ENCODE results near the gene LCP2.

The LCP2 gene

DNA sequence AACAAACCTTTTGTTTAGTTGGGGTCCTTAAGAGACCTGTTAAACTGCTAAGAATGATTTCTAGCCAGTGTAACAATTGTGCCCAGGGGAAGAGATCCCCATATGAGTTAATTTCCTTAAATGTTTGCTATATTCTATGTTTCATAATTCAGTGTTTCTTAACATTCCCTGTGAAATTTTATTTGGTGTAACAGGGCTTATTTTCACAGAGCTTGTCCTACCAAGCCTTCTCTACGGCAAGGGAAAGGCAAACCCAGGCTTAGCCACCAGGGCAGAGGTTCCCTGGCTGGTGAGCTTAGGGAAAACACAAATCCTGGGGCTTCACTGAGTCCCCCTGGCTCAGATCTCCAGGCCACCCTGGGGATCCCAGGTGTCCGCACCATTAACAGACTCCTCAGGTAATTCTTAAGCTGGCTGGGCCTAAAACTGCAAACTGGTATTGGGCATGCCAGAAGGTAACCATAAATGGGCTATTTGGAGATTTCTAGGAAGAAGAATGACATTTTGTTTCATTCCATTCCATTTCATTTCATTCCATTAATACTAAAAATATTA is 17.0 kb upstream of the LCP2 start:
- DNase-seq: no peak

DNA sequence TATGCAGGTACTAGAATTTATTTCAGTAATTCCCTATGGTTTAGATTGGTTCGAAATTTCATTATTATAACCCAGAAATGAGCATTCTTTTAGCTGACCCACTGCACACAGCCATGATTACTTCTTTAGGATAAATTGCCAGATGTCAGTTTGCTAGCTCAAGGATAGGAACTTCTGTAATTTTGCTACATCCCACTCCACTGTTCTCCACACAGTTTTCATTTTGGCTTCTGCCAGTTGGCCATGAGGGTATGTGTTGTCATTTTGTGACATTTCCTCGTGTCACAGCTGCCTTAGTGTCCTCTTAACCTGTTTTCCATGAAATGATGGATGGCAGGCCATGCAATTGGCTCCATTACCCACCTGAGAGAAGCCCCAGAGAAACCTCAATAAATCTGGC is 16.2 kb upstream of the LCP2 start:
- DNase-seq: no peak

DNA sequence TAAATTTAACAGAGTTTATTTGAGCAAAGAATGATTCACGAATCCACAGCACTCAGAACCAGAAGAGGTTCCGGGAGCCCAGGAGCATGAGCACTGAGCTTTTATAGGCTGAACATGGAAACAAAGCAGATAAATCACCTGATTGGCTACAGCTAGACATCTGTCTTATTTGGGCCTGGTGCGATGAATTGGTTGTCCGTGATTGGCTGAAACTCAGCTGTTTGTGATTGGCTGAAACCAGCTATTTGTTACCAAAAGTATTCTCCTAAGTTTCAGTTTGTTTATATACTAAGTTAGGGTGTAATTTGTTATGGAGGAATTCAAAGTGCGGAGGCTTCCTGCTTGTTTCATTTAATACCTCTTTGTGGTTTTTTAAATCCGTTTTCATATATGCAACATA is 15.8 kb upstream of the LCP2 start:
- DNase-seq: no peak

DNA sequence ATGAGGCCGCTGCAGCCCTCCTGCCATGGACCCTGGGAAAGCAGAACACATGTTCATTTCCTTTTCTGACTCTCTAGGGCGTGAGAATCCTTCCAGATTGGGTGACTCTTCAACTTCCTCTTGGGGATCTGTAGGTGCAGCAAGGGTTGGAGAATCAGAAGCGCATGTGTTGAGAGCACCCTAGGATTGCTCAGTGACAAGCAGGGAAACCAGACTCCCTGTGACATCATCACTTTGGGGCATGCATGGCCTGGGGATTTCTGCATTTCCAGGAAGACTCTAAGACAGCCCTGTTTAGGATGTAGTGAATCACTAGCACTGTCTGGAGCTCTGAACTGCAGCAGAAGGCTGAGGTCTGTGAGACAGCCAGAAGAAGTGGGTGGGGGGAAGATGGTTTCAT is 15.1 kb upstream of the LCP2 start:
- DNase-seq: no peak

DNA sequence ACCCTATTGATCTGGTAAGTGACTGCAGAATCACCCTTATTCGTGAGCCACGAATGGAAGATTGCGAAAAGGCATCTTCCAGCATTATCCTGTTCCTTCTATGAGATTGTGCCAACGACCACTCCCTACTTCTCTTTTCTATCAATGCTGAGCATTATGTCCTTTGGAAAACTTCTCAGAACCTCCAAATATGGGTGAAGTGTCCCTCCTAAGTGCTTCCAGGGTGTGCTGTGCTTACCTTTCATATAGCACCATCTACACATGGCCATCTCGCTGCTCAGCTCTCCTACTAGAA is 14.7 kb upstream of the LCP2 start:
- no peak for DNase-seq

DNA sequence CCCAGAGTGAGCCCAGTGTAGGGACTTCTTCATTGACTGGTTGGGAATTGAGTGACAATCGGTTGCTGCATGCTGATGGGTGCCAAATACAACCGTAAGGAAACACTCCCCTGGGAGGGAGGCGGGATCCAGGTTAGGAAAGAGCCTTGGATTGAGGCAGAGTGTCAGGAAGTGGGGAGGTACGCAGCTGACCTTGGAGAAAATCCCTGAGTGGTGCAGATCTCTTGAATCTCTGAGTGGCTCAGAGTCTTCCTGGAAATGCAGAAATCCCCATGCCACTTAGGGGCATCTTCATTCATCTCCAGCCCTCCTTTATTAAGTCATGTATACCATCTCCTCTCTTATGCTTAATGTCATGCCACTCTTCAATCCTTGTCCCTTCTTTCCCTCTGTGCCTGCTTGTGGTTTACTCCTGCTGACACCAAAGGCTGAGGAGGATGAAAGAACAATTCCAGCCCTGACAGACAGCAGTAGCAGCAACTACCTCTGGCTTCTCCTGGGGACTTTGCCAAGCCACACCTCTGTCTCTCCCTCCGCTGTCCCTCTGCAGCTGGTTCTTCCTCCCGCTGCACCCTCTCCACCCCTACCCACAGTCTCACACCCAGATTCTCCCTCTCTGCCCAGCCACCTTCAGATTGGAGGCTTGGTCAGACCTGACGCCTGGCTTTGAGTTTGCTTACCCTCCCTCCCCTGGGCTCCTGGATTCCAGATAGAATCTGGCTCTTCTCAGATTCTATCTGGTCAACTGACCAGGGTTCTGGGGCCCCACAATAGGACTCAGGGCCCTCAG is 14.1 kb upstream of the LCP2 start:
- DNase-seq: no peak

DNA sequence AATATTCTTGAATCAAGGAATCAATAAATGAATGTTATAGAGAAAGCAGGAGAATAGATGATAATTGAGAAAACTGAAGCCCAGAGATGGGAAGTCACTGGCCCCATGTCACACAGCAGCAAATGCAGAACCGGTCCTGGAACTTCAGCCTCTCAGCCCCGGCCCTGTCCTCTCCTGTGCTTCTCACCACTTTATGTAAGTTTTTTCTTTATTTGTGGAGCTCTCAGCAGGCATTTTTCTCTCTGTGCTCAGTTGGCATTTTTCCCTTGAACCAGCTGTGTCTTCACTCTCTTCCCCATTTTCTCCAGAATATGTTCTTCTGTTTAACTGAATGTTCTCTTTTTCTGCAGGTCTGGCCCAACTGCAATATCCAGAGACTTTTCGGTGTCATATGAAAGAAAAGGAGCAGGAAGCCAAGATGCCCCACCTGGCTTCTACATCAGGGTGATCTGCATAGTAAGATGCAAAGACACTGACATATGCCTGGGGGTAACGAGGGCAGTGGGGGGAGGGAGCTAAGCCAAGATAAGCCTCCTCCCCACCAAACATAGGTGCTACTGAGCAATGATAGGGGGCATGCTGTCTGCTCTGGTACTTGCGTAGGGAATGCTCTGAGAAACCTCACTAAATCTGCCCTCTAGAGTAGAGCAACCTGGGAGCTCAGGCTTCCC is 12.8 kb upstream of the LCP2 start:
- no peak for DNase-seq

DNA sequence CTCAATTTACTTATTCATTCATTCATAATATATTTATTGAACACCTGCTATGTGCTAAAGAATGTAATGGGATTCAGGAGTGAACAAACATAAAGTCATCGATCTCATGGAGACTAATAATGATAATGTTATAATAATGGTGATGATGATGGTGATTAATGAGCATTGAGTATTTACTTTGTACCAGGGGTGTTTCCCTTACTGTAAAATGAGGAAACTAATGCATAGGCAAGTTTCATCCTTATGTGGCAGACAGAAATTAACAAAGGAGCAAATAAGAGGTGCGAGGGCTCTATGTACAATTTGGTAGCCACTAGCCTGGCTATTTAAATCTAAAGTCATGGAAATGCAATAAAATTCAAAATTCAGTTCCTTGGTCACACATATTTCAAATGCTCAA is 11.1 kb upstream of the LCP2 start:
- no peak for DNase-seq

DNA sequence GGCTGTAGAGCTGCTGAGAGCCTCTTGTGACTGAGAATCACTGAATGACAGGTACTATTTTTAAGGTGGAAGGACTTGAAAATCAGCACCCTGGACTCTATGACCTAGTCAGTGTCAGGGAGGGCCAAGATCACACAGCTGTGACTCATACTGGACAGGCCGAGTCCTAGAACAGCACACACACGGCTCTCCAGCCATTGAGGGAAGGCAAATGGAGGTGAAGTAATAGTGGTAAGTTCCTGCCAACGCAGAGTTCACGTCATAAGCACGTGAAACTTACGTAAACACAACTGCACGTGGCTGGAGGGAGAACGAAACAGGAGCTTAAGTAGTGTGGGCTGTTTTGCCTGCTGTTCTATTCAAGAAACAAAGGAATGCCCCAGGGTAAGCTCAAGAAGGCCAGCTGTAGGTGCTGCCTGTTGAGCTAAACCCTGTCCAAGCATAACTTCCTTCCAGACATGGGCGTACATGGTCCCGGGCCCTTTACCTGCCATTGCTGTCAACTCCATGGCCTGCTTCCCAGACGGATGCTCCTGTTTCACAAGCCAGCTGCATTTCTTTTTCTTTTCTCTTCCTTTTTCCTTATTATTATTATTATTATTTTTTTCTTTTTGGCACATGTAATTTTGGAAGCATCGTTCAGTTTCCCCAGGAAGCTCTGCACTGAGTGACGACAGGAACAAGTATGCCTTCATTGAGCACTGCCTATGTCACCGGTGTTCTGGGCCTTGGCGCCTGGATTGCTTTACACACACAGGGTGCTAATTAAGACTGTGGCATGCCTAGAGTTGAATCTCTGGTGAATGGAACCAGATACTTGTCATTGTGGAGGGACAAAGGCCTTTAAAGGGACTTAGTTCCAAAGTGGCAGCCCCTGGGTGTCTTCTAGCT is 10.2 kb upstream of the LCP2 start:
- DNase-seq: no peak

DNA sequence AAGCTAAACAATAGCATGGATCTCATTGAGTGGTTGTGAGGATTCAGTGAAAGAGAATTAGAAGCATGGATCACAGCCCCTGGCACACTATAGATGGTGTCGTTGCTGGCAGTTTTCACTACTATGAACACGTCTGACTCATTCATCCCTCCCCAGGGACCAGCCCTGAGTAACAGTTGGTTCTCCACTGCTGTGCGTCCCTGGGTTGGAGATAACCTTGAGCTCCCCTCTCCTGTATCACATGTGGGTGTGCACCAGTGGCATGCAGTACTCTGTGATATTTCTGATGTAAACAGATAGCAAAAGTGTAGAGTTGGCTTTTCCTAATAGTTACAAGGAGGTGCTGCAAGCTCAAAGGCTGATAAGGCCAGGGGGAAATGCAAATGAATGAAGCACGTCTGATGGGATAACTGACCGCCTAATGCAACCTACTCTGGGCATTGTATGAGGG is 8.8 kb upstream of the LCP2 start:
- no peak for DNase-seq

DNA sequence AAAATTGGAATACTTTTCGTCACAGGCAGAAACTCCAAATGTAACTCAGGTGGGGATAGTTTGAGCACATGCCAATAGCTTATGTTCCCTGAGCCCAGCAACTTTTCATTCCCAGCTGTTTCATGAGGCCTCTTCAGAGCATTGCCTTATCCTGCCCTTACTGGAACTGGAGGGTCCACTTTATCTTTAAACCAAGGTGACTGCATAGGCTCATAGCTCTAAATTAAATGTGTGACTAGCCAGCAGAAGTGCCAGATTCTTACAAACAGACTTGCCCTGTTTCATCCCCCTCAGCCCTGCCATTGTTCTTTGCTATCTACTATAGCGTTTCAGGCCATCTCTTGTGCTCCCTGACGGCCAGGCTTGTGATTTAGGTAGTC is 8.1 kb upstream of the LCP2 start:
- DNase-seq: no peak

DNA sequence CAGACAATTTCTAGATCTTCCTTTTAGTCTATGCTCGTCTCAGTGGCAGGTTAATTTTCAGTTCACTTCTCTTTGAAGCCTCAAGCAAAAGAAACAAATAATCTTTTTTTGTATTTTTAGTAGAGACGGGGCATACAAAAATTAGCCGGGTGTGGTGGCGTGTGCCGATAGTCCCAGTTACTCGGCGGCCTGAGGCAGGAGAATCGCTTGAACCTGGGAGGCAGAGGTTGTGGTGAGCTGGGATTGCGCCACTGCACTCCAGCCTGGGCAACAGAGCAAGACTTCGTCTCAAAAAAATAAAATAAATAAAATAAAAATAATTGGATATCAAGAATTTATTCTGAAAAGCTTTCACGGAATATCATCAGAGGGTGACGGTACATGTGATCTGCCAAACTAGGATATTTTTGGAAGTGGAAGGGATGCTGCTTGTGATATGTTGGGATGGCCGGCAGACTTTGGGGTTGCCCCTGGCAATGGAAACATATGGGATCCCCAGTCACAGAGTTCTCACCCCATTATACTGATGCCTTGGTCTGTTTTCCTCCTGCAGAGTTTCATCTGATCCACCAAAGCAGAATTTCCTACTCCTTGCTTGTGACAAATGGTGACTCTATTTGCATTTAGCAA is 7.6 kb upstream of the LCP2 start:
- no peak for DNase-seq

DNA sequence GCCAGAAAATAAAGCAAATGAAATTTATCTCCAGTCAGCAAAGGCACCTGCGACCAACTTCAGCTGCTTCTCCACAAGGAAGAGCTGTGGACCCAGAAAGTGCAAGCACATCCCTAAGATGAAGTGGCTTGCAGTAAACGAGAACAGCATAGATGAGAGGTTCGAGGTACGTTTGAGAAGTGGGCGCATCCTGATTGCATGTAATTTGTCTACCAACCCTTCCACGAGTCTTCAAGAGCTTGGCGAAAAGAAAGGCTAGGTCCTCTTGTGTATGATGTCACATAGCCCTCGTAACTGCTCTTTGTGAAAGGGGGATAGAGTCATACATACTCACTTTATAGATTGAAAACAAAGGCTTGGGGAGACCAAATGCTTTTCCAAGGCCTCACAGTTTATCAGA is 6.0 kb upstream of the LCP2 start:
- no peak for DNase-seq

DNA sequence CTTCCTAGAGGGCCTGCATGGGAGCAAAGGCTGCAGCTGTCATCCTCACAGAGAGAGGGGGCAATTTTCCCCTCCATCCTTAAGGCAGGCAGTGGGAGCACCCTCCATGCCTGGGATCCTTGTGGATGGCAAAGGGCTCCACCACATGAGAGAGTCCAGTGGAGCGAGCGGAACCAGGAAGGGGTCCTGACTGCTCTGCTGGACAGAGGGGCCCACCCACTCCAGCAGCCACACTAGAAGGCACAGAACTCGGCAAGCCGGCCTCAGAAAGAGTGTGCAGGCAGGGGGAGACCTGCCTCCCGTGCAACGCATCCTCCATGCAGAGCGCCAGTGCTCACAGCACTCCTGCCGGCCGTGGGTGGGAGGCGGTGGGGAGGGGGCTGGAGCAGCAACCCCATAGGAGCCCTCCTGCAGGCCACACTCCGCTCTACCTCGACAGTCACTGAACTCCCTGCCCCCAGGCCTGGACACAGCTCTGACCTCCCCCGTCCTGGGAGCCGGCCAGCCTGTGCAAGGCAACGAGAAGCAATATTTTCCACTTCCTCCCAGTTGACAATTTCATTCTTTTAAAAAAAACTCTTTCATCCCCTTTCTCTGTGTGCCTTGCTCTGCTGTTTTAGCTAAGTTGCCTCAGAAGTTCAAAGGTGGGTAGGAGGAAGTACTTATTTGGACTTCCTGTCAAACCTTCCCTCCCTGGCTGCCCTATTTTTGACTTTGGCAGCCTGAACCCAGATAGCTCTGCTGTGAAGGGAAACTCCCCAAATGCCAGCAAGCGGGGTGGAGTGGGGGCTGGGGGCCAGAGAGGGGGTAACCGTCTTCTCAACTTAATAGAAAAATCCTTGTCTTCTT is 5.3 kb upstream of the LCP2 start:
- no peak for DNase-seq

DNA sequence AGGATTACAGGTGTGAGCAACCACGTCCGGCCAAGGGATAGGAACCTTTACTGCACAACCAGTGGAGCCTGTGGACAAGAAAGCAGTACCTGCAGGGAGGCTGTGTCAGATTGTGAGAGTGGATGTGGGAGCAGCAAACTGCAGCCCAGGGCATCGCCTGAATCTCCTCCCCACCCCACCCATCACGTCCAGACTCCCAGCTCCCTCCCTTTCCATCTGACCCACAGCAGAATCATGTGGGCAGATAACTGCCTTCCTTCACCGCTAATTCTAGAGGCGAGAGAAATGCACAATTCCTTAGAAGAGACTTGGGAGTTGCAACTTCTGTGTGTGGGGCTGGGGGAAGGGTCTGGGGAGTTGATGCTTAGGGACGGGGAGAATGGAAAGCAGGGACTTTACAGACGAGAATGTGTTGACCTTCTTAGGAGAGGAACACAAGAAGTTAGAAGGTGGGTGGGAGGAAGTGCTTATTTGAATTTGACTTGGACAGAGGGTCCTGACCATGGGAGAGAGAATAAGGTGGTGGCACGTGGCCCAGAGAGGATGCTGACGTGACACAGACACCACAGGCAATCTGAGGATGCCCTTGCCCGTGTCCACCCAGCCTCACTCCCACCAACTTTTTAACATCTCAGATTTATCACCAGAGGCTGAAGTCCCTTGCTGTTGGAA is 4.5 kb upstream of the LCP2 start:
- DNase-seq: no peak

DNA sequence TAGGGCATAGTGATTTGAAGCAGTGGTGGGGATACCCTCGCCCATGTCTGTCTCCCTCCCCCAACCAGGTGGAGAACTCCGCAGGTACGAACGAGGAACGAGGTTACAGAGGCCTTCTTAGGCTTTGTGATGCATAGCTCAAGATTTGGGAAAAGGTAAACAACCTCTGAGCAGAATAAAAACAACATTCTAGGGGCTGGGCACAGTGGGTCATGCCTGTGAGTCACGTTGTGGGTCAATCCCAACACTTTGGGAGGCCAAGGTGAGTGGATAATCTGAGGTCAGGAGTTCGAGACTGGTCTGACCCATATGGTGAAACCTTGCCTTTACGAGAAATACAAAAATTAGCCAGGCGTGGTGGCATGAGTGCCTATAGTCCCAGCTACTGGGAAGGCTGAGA is 3.6 kb upstream of the LCP2 start:
- DNase-seq: no peak

DNA sequence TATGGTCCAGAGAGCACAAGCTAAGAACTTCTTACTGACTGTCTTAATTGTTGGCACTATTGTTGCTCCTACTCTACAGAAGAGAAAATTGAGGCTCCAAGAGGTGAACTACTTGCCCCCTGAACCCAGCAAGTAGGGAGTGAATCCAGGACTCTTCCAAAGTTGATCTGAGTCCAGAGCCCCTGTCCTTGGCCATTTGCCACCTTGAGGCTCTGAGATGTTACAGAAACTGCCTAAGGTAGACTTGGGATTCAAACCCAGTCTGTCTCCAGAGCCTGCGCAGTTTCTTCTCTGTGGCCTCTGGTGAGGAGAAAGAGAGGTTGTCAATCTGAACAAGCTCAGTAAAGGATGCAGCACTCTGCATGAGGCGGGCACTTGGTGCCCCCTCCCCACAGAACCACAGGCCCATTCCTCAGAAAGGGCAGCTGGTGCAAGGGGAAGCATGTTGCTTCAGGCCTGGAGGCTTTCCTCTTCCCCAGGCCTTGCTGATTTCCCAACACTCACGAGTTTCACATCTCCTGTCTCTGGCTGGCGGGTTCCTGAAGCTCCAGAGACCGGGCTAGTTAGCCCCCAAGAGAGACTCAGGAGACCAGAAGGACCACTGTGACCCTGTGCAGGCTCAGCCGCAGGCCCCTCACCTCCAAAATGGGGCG is 2.9 kb upstream of the LCP2 start:
- DNase-seq: no peak

DNA sequence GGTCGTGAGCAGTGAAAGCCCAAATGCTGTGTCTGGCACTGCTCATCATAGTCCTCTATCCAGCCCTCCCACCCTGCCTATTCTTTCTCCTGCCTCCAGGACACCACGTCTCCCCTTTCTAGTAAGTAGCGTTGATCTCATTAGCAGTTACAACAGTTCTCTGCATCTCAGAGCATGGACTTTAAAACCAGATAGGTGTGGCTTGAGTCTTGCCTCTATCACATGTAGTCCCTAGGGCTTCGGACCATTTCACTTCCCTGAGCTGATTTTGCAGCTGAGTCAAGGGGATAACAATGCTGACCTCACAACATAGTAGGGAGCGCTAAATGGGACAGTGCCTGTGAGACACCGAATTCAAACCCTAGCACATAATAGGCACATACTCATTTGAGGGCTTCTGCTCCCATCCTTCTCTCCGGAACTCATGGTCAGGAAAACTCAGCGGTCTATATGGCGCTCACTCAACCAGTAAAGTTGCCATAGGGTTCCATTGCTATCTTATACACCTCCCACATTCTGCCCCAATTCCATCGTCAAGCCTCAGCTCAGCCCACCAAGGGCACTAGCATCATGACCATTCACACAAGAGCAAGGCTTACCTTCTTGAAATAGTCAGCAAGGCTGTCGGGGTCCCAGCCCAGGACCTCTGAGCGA is 515 bp downstream of the LCP2 start:
- no peak for DNase-seq

DNA sequence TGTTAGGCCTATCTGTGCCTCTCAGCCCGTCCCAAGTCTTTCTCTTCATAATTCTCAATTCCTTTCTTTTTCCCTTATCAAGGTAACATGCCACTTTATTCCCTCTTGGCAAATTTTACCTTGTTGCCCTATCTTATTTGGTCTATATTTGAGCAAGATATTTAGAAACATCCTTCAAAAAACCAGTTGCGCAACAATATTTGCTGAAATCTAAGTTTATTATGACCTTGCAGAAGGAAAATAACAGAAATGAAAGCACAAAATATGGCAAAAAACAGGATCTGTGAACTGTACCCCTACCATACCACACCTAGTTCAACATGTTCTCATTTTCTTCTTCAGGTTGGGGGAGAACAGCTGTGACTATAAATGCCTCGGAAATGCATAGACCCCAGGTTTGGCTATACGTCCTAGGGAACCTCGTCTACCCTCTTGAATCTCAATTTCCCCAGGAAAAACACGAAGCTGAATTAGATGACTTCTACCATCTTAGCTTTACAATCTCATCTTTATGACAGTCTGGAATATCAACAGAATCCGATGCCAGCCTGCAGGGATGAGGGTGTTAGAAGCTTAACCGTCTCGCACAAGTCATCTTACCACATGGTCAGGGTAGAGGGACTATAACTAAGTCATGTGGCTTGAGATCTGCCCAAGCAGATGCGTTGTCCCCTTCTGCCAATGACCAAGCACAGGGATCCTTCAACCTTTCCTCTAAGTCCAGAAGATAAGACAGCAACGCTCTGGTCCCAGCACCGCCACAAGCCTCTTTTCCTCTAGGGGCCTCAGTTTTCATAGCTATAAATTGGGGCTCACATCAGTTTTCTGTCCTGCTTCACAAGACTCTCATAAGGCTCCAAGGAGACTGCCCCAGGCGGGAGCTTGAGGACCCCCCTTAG is 1.3 kb downstream of the LCP2 start:
- DNase-seq: no peak
